Rectal smooth muscle tissue (tissue), 1 donor: ENCODE measurements around the gene IL32.

Experiments
- H3K27ac ChIP-seq: one replicate; pipeline ENCODE4 v1.7.0; 2013; ENCODE audit warnings: low read depth, low read length, inconsistent platforms
- H3K27me3 ChIP-seq: one replicate; pipeline ENCODE4 v1.7.0; 2013; ENCODE audit warnings: low read length; ENCODE audit not compliant: control insufficient read depth, insufficient read depth
- H3K36me3 ChIP-seq: one replicate; pipeline ENCODE4 v1.7.0; 2013; ENCODE audit warnings: low read length; ENCODE audit not compliant: control insufficient read depth, insufficient read depth
- H3K4me1 ChIP-seq: one replicate; pipeline ENCODE4 v1.7.0; 2013; ENCODE audit warnings: low read length; ENCODE audit not compliant: control insufficient read depth, insufficient read depth
- H3K4me3 ChIP-seq: one replicate; pipeline ENCODE4 v1.7.0; 2013; ENCODE audit warnings: low read length
- H3K9ac ChIP-seq: one replicate; pipeline ENCODE4 v1.7.0; 2013; ENCODE audit warnings: low read length

Gene IL32

DNA sequence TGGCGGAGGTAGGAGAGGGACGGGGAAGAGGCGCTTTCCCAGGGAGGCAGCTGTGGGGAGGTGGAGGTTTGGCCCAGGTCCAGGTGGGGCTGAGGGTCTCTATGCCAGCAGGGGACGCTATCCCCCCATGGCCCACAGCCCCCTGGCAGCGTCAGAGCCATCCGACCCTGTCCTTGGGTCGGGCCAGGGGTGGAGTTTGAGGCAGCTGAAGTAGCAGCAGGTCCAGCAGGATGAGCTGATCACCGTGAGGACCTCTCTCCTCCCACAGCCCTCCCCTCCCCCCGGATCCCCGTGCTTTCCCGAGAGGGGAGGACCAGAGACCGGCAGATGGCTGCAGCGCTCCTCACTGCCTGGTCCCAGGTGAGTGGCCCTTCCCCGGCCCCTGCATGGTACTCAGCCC lies 50.1 kb downstream of the IL32 start:
- Histone ChIP-seq H3K27me3 (no peaks in the 10 kb centered on the region), H3K4me1 (peaks cover 14% of the 10 kb centered on the region), H3K4me3 (no peak overlapping the region), H3K27ac (no peak overlapping the region), H3K9ac (no peak overlapping the region), H3K36me3 (peaks cover 8% of the 10 kb centered on the region)

DNA sequence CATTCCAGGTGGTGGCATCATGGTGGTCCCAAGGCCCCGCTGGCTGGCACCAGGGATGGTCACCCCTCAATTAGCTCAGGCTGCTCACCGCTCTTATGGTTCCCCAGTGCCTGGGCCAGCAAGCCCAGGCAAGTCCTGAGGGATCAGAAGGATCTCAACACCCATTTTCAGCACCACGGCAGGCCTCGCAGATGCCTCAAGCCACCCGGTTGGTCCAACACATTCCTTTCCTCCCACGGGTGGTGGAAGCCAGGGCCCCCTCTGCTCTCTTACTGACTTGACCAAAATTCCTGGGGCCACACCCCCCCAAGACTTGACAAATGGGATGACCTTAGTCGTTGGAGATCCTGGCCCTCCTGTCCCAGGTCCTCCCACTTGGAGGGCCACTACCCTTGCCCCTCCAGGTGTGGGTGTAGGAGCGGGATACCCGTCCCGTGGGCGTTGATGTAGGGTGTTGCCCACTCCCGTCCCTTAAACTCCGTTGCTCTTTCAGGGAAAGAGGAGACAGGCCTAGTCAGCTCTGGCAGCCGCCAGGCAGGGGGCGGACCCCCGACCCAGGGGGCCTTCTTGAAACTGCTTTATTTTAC lies 52.9 kb downstream of the IL32 start:
- Histone ChIP-seq H3K9ac (no peak overlapping the region), H3K4me1 (peaks cover 8% of the 10 kb centered on the region), H3K36me3 (peaks cover 8% of the 10 kb centered on the region)

GRCh38 chr16:3118846-3119245 lies 53.4 kb downstream of the IL32 start:
- Histone ChIP-seq H3K27me3 (no peaks in the 10 kb centered on the region), H3K4me1 (peaks cover 5% of the 10 kb centered on the region), H3K36me3 (peaks cover 8% of the 10 kb centered on the region), H3K9ac (no peak overlapping the region), H3K4me3 (no peak overlapping the region), H3K27ac (no peak overlapping the region)

More for the DNA sequence above, 52.9 kb downstream of the IL32 start:
- Histone ChIP-seq H3K27me3 (no peaks in the 10 kb centered on the region), H3K27ac (no peak overlapping the region), H3K4me3 (no peak overlapping the region)
